Activated naive CD8-positive, alpha-beta T cell treated with anti-CD3 and anti-CD28 coated beads for 36 hours (primary cell): ENCODE measurements around the gene KCNJ10. TPM values are rescaled to one million over a fixed set of nuclear protein-coding genes. Genes with fewer than 3 reads are reported as not detected.
"Not testable (repeated sequence)": the region's sequence is repeated elsewhere in the genome, so short reads cannot be mapped to it uniquely, and the experiment has no call there.

Experiments
- DNase-seq: peaks from one replicate; pipeline ENCODE4 v3.0.0; 2021
- H3K27ac Mint-ChIP-seq: one replicate; pipeline ENCODE4 v1.8.0; 2022; ENCODE audit warnings: mild to moderate bottlenecking, moderate library complexity, mixed read lengths
- H3K27me3 Mint-ChIP-seq: one replicate; pipeline ENCODE4 v1.8.0; 2022; ENCODE audit warnings: mild to moderate bottlenecking, mixed read lengths
- H3K36me3 Mint-ChIP-seq: one replicate; pipeline ENCODE4 v1.8.0; 2021; ENCODE audit warnings: mild to moderate bottlenecking, mixed read lengths
- H3K4me1 Mint-ChIP-seq: one replicate; pipeline ENCODE4 v1.8.0; 2021; ENCODE audit warnings: mixed read lengths
- H3K4me3 Mint-ChIP-seq: one replicate; pipeline ENCODE4 v1.8.0; 2022; ENCODE audit warnings: mild to moderate bottlenecking, moderate library complexity, mixed read lengths
- H3K9me3 Mint-ChIP-seq: one replicate; pipeline ENCODE4 v1.8.0; 2022; ENCODE audit warnings: mixed read lengths
- total RNA-seq, 2 experiments: library from RNA; stranded (reverse); gene quantifications; one replicate each; pipeline ENCODE4 v1.2.3, GENCODE V29; 2021

Gene KCNJ10
- total RNA-seq, 2 experiments from 2014 or later: not detected

DNA sequence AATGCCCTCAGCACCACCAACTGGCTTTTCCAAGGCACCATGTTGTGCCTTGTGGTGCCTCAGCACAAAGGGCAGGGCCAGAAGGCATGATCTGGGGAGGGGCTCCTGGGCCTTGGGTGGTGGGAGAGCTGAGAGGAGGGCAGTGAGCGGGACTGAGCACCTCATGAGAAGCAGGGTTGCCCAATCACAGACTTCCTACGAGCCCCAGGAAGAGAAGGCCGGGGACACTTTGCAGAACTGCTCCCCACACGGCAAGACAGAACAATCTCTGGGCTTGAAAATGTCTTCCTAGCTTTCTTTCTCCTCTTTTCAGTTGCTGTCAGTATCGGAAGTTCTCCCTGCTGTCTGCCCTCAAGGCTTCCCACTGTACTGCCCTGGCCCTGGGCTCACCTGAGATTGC, 6.8 kb downstream of the KCNJ10 start:
- no peak overlapping the region for H3K4me3 Mint-ChIP-seq
- no peaks in the 10 kb centered on the region for H3K9me3 Mint-ChIP-seq
- no peaks in the 10 kb centered on the region for H3K4me1 Mint-ChIP-seq
- H3K27me3 Mint-ChIP-seq: no peaks in the 10 kb centered on the region
- H3K27ac Mint-ChIP-seq: no peak overlapping the region
- DNase-seq: no peak
- no peaks in the 10 kb centered on the region for H3K36me3 Mint-ChIP-seq

DNA sequence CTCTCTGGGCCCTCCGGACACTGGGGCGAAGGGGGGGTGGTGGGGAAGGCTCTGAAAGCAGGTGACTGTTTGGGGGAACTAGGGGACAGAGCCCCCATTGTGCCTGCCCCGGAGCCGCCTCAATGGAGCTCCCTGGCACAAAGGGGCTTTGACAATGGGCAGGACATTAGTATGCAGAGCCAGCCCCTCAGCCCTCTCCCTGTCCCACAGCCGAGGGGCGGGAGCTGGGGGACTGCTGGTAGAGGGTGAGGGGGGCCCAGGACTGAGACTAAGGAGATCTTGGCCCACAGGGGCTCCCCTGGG, 7.8 kb downstream of the KCNJ10 start:
- no peaks in the 10 kb centered on the region for H3K27me3 Mint-ChIP-seq
- DNase-seq: no peak
- no peaks in the 10 kb centered on the region for H3K4me1 Mint-ChIP-seq
- H3K36me3 Mint-ChIP-seq: no peaks in the 10 kb centered on the region
- H3K27ac Mint-ChIP-seq: no peak overlapping the region
- no peak overlapping the region for H3K4me3 Mint-ChIP-seq
- H3K9me3 Mint-ChIP-seq: no peaks in the 10 kb centered on the region

DNA sequence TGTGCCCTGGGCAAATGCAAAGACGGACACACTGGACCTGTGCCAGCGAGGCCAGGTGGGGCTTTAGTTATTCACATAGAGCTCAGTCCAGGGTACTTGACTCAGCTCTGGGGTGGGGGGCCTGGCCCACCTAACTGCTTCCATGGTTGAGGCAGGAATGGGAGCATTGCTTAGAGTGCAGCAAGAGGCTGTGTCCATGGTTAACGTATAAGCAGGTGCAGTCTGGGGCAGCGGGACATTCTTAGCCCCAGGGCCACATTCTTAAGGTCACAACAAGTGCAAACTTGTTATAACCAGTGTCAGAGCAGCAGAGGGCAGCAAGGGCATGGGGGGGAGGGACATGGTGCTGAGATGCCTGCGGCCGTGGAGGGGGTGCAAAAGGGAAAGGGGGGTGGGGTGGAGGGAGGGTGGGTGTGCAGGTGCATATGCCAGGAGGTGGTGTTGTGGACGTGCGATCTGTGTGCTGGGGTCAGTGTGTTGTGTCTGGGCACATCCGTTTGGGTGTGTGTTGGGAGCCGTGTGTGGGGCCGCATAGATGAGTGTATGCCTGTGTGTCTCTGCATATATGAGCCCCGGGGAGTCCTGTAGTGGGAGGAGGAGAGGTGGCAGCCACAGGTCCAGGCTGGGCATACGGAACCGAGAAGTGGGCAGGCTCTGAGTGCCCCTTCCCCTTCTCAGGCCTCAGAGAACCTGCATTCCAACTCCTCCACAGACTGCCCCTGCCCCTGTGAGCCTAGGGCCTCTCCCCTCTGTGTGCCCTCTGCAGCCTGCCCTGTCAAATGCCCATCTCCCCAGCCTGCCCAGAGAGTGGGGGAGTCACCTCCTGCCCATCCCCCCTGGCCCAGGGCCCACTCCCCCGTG, 8.4 kb downstream of the KCNJ10 start:
- no peak overlapping the region for H3K27ac Mint-ChIP-seq
- no peaks in the 10 kb centered on the region for H3K36me3 Mint-ChIP-seq
- H3K4me3 Mint-ChIP-seq: no peak overlapping the region
- no peak for DNase-seq
- no peaks in the 10 kb centered on the region for H3K4me1 Mint-ChIP-seq
- H3K9me3 Mint-ChIP-seq: no peaks in the 10 kb centered on the region
- no peaks in the 10 kb centered on the region for H3K27me3 Mint-ChIP-seq

DNA sequence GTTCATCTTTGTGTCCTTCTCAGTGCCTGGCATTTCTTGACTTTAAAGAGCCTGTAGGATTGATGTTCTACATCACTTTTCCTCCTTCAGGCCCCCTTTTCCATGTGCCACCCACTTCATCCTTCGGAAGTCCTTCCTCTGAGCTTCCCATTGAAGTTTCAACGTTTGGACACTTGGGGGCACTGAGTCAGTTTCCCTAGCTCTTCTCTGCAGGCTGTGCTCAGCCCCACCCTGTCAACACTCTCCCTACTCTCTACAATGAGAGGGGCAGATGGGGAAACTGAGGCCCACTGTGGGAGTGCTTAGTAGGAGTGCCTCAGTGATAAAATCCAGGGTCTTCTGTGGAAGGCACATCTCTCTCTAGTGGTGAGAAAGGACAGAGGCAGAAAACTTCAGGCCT, 11.9 kb downstream of the KCNJ10 start:
- Mint-ChIP-seq H3K27ac (no peak overlapping the region), H3K4me1 (no peaks in the 10 kb centered on the region), H3K9me3 (no peaks in the 10 kb centered on the region), H3K36me3 (no peaks in the 10 kb centered on the region), H3K4me3 (no peak overlapping the region), H3K27me3 (peaks cover 6% of the 10 kb centered on the region)
- DNase-seq: no peak

DNA sequence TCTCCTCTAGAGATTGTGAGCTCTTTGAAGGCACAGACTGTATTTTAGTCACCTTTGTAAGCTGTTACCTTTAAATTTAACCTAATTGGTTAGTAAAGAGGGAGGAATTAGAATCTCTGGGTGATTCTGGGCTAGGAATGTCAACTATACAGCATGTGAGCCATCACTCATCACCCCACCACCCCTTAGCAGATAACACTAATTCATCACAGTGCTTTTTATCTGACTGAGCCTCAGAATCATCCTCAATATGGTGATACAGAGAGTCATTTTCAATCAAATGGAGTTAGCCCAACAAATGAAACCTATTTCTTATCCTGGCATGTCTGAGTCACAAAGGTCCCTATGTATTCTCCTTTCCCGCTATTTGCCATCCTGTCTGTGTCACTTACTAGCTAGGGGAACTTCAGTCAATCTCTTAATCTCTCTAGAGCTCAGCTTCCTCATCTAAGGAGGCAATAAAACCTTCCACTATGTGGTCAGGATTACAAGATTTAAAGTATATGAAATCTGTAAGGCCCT, 13.3 kb downstream of the KCNJ10 start:
- Mint-ChIP-seq H3K9me3 (no peaks in the 10 kb centered on the region), H3K4me1 (no peaks in the 10 kb centered on the region), H3K27ac (no peak overlapping the region), H3K4me3 (no peak overlapping the region), H3K36me3 (no peaks in the 10 kb centered on the region), H3K27me3 (peaks cover 6% of the 10 kb centered on the region)
- no peak for DNase-seq

DNA sequence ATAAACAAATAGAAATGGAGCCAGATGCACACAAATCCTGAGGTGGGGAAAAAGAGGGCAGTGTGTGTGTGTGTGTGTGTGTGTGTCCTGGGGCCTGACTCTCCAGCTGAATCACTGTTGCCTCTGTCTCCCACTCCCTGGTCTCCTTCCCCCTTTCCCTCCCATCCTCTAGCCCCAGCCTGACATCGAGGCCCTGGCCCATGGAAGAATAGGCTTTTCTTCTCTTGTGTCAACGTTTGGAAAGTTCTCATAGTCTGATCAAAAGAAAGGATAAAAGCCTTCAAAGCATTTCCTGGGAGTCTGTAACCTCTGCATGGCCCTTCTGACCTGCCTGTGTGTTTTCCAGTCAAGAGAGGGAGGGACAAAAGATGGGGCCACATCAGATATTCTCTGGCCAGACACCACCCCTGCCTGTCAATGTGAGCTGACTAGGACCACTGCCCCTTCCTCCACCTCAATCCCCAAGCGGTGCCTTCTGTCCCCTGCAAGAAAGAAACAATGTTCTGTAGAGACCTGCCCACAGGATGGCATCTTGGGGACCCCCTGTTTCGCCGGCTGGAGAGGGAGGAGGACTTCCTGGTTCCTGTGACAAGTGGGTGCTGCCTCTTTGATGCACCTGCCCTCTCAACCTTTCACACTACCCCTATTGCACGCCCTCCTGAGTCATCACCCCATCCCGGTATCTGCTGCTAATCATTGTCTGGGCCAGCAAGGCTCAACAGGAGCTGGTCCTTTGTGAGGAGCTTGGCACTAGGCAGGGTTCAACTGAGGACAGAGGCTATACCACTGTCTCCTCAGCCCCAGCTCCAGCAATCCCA, 16.2 kb downstream of the KCNJ10 start:
- no peak overlapping the region for H3K4me3 Mint-ChIP-seq
- no peaks in the 10 kb centered on the region for H3K9me3 Mint-ChIP-seq
- H3K27me3 Mint-ChIP-seq: peaks cover 6% of the 10 kb centered on the region
- H3K27ac Mint-ChIP-seq: no peak overlapping the region
- no peak for DNase-seq
- no peaks in the 10 kb centered on the region for H3K36me3 Mint-ChIP-seq
- H3K4me1 Mint-ChIP-seq: no peaks in the 10 kb centered on the region

DNA sequence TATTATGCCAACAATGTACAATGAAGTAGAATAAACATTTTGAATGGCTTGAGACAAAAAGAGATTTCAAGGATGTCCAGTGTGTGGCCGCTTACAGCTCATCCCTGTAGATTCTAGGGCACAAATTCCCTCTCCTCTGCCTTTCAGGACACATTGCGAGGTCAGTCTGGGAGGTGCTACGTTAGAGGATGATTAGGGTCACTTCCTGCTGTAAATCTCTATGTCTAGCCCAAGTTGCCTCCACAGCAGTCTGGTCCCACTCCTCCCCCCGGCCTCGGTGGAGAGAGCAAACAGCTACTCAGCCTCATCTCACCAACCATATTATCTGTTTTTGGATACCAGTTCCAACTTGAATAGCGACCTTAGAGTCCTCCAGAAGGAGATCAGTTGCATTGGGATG, 17.0 kb downstream of the KCNJ10 start:
- no peaks in the 10 kb centered on the region for H3K36me3 Mint-ChIP-seq
- no peaks in the 10 kb centered on the region for H3K9me3 Mint-ChIP-seq
- H3K4me1 Mint-ChIP-seq: no peaks in the 10 kb centered on the region
- no peak for DNase-seq
- no peak overlapping the region for H3K4me3 Mint-ChIP-seq
- no peak overlapping the region for H3K27ac Mint-ChIP-seq
- H3K27me3 Mint-ChIP-seq: peaks cover 6% of the 10 kb centered on the region

DNA sequence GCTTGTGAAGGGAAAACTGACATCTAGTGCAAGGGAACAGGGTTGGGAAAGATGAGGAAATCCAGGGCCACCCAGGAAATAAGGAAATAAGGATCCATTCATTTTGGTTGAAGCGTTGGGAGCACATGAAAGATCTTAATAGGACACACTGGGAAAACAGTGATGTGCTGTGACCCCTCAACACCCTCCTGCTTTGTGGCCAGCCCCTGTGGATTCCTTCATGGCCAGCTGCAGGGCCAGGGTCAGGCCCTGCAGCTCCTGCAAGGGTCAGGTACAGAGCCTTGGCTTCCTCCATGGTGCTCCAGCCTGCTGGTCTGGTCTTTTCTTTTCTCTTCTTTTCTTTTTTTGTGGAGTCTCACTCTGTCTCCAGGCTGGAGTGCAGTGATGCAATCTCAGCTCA, 19.3 kb downstream of the KCNJ10 start:
- no peaks in the 10 kb centered on the region for H3K36me3 Mint-ChIP-seq
- H3K4me3 Mint-ChIP-seq: no peak overlapping the region
- H3K9me3 Mint-ChIP-seq: no peaks in the 10 kb centered on the region
- H3K27ac Mint-ChIP-seq: no peak overlapping the region
- no peak for DNase-seq
- H3K27me3 Mint-ChIP-seq: no peaks in the 10 kb centered on the region
- H3K4me1 Mint-ChIP-seq: peaks cover 7% of the 10 kb centered on the region

DNA sequence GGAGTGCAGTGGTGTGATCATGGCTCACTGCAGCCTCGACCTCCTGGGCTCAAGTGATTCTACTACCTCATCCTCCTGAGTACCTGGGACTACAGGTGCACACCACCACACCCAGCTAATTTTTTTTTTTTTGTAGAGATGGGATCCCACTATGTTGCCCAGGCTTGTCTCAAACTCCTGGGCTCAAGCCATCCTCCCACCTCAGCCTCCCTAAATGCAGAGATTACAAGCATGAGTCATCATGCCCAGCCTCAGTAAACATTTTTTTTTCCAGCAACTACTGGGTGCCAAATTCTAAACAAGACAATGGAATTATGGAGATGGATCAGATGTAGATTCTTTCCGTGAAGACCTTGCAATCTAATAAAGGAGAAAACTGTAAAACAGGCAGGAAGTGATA, 19.8 kb downstream of the KCNJ10 start:
- not testable (repeated sequence) for H3K27me3 Mint-ChIP-seq

DNA sequence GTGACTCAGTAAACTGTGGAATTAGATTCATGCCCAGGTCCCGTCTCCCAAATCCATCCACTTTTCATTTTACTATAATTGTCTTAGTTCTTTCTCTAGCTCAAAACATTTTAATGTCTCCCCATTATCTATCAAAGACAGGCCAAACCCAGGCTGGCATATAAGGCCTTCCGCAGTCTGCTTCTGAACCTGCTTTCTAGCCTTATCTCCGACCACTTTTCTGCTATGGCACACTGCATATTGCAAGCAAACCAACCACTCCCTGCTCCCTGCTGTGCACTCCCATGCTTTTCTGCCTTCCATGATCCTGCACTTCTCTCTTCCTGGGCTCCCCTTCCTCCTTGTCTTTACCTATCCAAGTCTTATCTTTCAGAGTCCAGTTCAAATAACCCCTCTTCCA, 20.9 kb downstream of the KCNJ10 start:
- Mint-ChIP-seq H3K36me3 (no peaks in the 10 kb centered on the region), H3K9me3 (no peaks in the 10 kb centered on the region), H3K27ac (no peak overlapping the region), H3K4me3 (no peak overlapping the region), H3K27me3 (no peaks in the 10 kb centered on the region), H3K4me1 (peaks cover 7% of the 10 kb centered on the region)
- DNase-seq: no peak

More for the DNA sequence above, 19.8 kb downstream of the KCNJ10 start:
- not testable (repeated sequence) for H3K4me1 Mint-ChIP-seq, H3K27ac Mint-ChIP-seq, H3K9me3 Mint-ChIP-seq, H3K4me3 Mint-ChIP-seq, DNase-seq, H3K36me3 Mint-ChIP-seq

DNA sequence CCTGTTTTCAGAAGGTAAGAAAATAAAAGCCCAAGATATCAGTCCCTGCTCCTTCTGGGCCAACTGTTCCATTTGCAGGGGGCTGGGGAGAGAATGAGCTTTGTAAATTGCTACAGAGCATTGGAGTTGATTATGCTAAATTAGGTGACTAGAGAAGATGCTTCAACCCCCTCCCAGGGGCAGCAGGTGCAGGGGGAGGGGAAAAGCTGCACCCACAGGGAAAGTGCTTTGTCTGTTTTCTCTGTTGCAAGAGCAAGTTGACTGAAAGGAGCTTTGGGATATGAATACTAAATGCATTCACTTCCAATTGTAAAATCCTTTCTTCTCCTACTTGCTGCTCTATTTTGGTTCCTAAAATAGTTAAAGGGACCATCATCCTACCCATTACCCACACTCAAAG, 21.6 kb downstream of the KCNJ10 start:
- Mint-ChIP-seq H3K27ac (no peak overlapping the region), H3K4me3 (no peak overlapping the region), H3K9me3 (no peaks in the 10 kb centered on the region), H3K27me3 (no peaks in the 10 kb centered on the region), H3K4me1 (peaks cover 7% of the 10 kb centered on the region), H3K36me3 (no peaks in the 10 kb centered on the region)
- DNase-seq: no peak

DNA sequence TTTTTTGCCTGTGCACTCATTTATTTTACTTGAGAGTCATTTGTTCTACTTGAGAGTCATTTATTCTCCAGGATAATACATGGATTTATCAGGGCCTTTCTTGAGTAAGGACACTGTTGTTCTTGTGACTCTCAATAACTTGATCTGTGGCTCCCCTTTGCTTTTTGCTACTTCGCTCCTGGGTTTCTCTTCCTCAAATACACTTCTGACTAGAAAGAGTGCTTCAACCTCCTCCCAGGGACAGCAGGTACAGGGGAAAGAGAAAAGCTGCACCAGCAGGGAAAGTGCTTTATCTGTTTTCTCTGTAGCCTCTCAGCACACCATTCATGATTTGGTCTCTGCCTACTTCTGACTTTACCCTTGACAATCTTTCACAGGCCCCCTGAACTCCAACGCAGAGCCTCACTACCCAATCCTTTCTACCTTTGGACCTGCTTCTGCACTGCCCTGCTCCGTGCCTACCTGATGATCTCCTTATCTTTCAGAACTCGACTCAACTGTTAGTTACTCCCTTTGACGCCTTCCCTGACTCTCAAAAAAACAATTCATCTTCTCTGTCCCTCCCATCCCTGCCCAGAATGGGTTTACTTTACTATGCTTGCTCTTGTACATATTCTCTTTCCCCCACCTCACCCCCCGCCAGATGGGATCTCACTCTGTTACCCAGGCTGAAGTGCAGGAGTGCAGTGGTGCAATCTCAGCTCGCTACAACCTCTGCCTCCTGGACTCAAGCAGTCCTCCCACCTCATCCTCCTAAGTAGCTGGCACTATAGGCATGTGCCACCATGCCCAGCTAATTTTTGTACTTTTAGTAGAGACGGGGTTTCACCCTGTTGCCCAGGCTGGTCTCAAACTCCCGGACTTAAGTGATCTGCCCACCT, 22.6 kb downstream of the KCNJ10 start:
- no peaks in the 10 kb centered on the region for H3K9me3 Mint-ChIP-seq
- H3K36me3 Mint-ChIP-seq: no peaks in the 10 kb centered on the region
- peak overlapping the region; percentile 47 for H3K27ac Mint-ChIP-seq
- H3K4me1 Mint-ChIP-seq: peaks cover 7% of the 10 kb centered on the region
- DNase-seq: no peak
- H3K4me3 Mint-ChIP-seq: peak overlapping the region; percentile 72
- no peaks in the 10 kb centered on the region for H3K27me3 Mint-ChIP-seq

DNA sequence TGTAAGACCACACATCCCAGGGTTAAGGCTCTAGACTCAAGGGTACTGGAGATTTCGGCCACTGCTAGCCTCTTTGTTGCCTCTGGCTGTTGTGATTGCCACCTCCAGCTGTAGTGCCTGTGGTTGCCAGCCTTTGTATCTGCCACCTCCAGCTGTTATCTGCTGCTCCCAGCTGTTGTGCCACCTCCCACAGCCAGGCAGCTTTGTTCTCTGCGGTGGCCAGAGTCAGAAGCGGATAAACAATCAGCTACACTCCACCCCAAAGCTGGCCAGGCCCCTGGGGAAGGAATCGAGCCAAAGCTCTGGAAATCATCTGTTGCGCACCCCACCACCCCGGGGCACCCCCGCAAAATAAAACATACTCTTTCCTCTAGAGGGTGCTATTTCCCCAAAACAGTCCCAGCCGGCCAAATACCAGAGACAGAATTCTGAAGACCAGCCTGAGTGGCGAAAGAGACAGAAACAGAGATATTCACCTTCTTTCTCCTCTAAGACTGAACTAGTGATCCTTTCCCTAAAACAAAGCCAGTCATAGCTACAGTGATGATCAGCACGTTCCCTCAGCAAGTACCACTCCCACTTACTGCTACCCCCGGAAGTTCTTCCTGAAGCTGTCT, 23.4 kb downstream of the KCNJ10 start:
- H3K36me3 Mint-ChIP-seq: no peaks in the 10 kb centered on the region
- peak overlapping the region; percentile 72 for H3K4me3 Mint-ChIP-seq
- no peaks in the 10 kb centered on the region for H3K9me3 Mint-ChIP-seq
- DNase-seq: peak; percentile 46
- peak overlapping the region; percentile 47 for H3K27ac Mint-ChIP-seq
- H3K4me1 Mint-ChIP-seq: peaks cover 7% of the 10 kb centered on the region
- H3K27me3 Mint-ChIP-seq: no peaks in the 10 kb centered on the region

DNA sequence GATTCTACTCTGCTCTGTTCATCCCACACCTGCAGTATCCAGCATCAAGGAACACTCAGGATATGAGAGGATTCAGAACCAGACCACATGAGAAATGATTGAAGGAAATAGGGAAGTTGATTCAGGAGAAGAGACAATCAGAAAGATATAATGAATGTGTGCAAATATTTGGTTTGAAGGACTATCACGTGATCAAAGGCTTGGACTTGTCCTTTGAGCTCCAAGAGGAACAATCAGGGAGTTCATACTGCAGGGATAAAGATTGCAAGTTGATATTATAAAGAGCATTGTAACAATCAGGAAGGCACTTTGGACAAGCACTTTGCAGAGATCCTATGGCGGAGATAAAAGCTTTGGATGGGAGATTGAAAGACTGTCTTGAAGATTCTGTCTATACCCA, 24.3 kb downstream of the KCNJ10 start:
- H3K27me3 Mint-ChIP-seq: no peaks in the 10 kb centered on the region

More for the DNA sequence above, 24.3 kb downstream of the KCNJ10 start:
- no peak for DNase-seq
- no peak overlapping the region for H3K4me3 Mint-ChIP-seq
- no peaks in the 10 kb centered on the region for H3K36me3 Mint-ChIP-seq
- no peak overlapping the region for H3K27ac Mint-ChIP-seq
- no peaks in the 10 kb centered on the region for H3K9me3 Mint-ChIP-seq
- H3K4me1 Mint-ChIP-seq: peaks cover 7% of the 10 kb centered on the region
